HepG2 (cell line): ENCODE data around the gene NHERF2. TPM values are rescaled to one million over a fixed set of nuclear protein-coding genes. Genes with fewer than 3 reads are reported as not detected.

Experiments used
- AFF4 ChIP-seq: sonication (generic); formaldehyde crosslinking; IDR thresholded peaks from 2 replicates; pipeline ENCODE4 v1.4.0; 2020; ENCODE audit warnings: missing genetic modification reagents
- DNMT1 ChIP-seq: sonication (generic); formaldehyde crosslinking; IDR thresholded peaks from 2 replicates; pipeline ENCODE4 v1.5.1; 2020; ENCODE audit warnings: mild to moderate bottlenecking, missing genetic modification reagents
- HNF4A ChIP-seq: sonication (generic); formaldehyde crosslinking; IDR thresholded peaks from 2 replicates; pipeline ENCODE4 v1.4.0; 2020; ENCODE audit warnings: missing genetic modification reagents
- MNT ChIP-seq: fragments of 450-650 bp; IDR thresholded peaks from 2 replicates; pipeline ENCODE4 v1.6.1; 2016
- PATZ1 ChIP-seq: sonication (generic); formaldehyde crosslinking; IDR thresholded peaks from 2 replicates; pipeline ENCODE4 v1.4.0; 2020; ENCODE audit warnings: missing genetic modification reagents
- ZBTB21 ChIP-seq: sonication (generic); formaldehyde crosslinking; IDR thresholded peaks from 2 replicates; pipeline ENCODE4 v1.4.0; 2020; ENCODE audit warnings: missing genetic modification reagents
- ZC3H13 ChIP-seq: sonication (generic); formaldehyde crosslinking; IDR thresholded peaks from 2 replicates; pipeline ENCODE4 v1.8.1; 2023; ENCODE audit warnings: mild to moderate bottlenecking, missing genetic modification reagents, moderate library complexity
- ZFP90 ChIP-seq: sonication (generic); formaldehyde crosslinking; IDR thresholded peaks from 2 replicates; pipeline ENCODE4 v1.8.0; 2022; ENCODE audit warnings: missing genetic modification reagents, mild to moderate bottlenecking, inconsistent platforms, borderline replicate concordance
- ZSCAN29 ChIP-seq: sonication (generic); formaldehyde crosslinking; conservative IDR thresholded peaks from 2 replicates; pipeline ENCODE4 v1.4.0; 2020; ENCODE audit warnings: mild to moderate bottlenecking, missing genetic modification reagents
- polyA plus RNA-seq, 8 experiments: library from polyadenylated mRNA; depleted of rRNA in 3 of 8; stranded (reverse) in 7 of 8; unstranded in 1 of 8; fragments of >200 nt; fragmentation: Illumina TruSeq in 4 of 8; extraction: Trizol in 4 of 8; gene quantifications; 2 replicates each; pipeline versions ENCODE4 v1.2.1 to v1.2.3, GENCODE V29; 2011 to 2016; ENCODE audit warnings: low read depth in 4 of 8, missing spikeins in 1 of 8, mixed read lengths in 1 of 8; ENCODE audit not compliant: insufficient read depth in 1 of 8
- total RNA-seq, 5 experiments: library from RNA; depleted of rRNA; stranded (reverse); fragments of >200 nt; fragmentation: Illumina TruSeq; extraction: Trizol; gene quantifications; 2 replicates each; pipeline ENCODE4 v1.2.3, GENCODE V29; 2016; ENCODE audit warnings: low read depth in 1 of 5

NHERF2 gene
- total and polyA plus RNA-seq, 2 of the 13 experiments (the other 11 are each of a cell fraction or from before 2014, with no cell fraction given) = 23.7 to 39.3 TPM

GRCh38 chr16:2027024-2028010, 615 bp downstream of the NHERF2 start (continued):
- TF ChIP-seq AFF4 (CRISPR knock-in tag) (no peak), ZC3H13 (CRISPR knock-in tag) (no peak), MNT (peak; percentile 72), HNF4A (0 out of 2 replicates have a peak, but pooled peaks have one; percentile 8), DNMT1 (CRISPR knock-in tag) (no peak), ZBTB21 (CRISPR knock-in tag) (no peak), ZSCAN29 (CRISPR knock-in tag) (no peak), ZFP90 (peak; percentile 99), PATZ1 (CRISPR knock-in tag) (peak; percentile 76; the same call in 1 of the 2 replicates)
